ENCODE results near the gene SNX25. TPM values are rescaled to one million over a fixed set of nuclear protein-coding genes. Genes with fewer than 3 reads are reported as not detected.

Gene SNX25
- total RNA-seq, 2 donors from 2014 or later = 13.3 to 30.6 TPM

DNA sequence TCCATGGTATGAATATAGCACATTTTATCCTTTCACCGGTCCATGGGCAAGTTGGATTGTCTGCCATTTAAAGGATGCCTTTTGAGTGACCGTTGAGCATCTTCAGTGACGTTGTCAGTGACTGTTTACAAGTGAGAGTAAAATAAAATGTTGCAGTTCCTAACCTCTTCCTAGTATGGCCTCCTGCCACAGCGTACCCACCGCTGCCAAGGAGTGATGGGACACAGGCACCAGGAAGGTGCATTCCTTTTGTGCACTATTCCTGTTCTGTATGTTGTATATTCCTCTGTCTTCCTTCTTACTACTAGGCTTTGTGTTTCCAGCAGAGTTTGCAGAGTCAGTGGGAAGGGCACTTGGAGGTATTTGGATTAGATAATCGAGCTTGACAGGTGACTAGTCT is 61.5 kb downstream of the SNX25 start:
- Histone ChIP-seq H3K9me3 (no peaks in the 10 kb centered on the region), H3K27ac (no peak overlapping the region), H3K9ac (ENCODE audit: low read depth in 2 of 2, low read length in 2 of 2) (no peak overlapping the region), H3K27me3 (no peaks in the 10 kb centered on the region), H3K4me3 (no peak overlapping the region), H3K4me1 (no peaks in the 10 kb centered on the region), H3K36me3 (no peaks in the 10 kb centered on the region)
- TF ChIP-seq, protein P1, sequence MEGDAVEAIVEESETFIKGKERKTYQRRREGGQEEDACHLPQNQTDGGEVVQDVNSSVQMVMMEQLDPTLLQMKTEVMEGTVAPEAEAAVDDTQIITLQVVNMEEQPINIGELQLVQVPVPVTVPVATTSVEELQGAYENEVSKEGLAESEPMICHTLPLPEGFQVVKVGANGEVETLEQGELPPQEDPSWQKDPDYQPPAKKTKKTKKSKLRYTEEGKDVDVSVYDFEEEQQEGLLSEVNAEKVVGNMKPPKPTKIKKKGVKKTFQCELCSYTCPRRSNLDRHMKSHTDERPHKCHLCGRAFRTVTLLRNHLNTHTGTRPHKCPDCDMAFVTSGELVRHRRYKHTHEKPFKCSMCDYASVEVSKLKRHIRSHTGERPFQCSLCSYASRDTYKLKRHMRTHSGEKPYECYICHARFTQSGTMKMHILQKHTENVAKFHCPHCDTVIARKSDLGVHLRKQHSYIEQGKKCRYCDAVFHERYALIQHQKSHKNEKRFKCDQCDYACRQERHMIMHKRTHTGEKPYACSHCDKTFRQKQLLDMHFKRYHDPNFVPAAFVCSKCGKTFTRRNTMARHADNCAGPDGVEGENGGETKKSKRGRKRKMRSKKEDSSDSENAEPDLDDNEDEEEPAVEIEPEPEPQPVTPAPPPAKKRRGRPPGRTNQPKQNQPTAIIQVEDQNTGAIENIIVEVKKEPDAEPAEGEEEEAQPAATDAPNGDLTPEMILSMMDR (IDR thresholded peaks at IDR 0.05) = no peak
- DNase-seq = no peak
- intact Hi-C loops (cut with DNase I) = no loop called here

DNA sequence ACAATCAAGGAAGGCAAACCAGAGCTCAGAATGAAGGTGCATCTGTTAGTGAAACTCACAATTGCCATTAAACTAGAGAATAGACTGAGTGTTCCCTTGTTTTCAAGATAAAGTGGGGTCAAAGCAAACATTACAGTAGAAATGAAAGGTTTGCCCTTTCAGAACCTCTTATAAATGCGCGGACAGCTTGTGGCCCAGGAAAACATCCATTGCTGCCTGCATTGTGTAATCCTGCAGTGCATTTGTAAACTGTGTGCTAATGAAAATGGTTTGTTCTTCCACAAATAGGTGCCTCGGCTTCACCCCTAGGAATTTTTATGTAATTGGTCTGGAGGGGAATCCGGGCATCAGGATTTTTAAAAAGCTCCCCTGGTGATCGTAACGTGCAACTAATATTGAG is 62.8 kb downstream of the SNX25 start:
- TF ChIP-seq, protein P1 (IDR thresholded peaks at IDR 0.05) = no peak
- intact Hi-C loops (cut with DNase I) = no loop called here
- Histone ChIP-seq H3K36me3 (no peaks in the 10 kb centered on the region), H3K9me3 (no peaks in the 10 kb centered on the region), H3K27ac (no peak overlapping the region), H3K9ac (ENCODE audit: low read depth in 2 of 2, low read length in 2 of 2) (no peak overlapping the region), H3K4me1 (no peaks in the 10 kb centered on the region), H3K4me3 (no peak overlapping the region), H3K27me3 (no peaks in the 10 kb centered on the region)
- no peak for DNase-seq

DNA sequence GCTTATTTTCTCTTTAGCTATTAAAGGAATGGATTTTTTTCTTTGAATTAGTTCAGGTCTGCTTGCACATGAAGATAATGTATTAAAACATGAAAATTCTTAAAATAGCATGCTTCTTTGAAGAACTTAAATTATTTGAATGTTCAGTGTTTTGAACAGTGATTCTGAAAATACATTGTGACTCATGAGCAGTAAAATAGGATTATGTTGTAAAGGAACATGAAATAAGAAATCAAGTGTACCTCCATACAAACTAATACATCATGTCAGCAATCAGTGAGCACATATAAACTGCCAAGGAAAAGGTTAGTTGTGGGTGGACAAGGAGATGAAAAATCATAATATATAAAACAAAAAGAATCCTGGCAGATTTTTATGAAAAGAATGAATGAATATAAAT is 66.1 kb downstream of the SNX25 start:
- no peaks in the 10 kb centered on the region for H3K27me3 ChIP-seq
- no peak overlapping the region for H3K4me3 ChIP-seq
- H3K27ac ChIP-seq = no peak overlapping the region
- no peaks in the 10 kb centered on the region for H3K9me3 ChIP-seq
- H3K36me3 ChIP-seq = no peaks in the 10 kb centered on the region
- H3K9ac ChIP-seq (ENCODE audit: low read depth in 2 of 2, low read length in 2 of 2) = no peak overlapping the region
- no peak for DNase-seq
- H3K4me1 ChIP-seq = no peaks in the 10 kb centered on the region
- intact Hi-C loops (cut with DNase I) = no loop called here
- TF ChIP-seq, protein P1 (IDR thresholded peaks at IDR 0.05) = no peak

DNA sequence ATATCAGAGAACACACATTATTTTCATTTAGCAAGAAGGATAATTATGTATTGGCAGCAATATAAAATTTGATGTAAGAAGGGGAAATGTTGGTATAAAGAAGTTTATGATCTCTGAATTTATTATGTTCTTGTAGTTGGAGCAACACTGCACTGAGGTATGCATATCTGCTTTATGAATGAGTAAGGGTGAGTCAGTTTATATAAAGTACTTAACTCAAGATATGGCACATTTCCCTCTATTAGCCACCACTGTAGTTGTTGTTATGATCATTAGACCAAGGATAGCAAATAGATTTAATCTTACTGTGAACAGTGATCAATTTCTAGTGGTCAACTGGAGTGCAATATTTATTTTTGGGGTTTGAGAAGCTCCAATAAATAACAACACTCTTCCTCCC is 66.6 kb downstream of the SNX25 start:
- H3K27ac ChIP-seq = no peak overlapping the region
- H3K27me3 ChIP-seq = no peaks in the 10 kb centered on the region
- no peaks in the 10 kb centered on the region for H3K36me3 ChIP-seq
- no peaks in the 10 kb centered on the region for H3K4me1 ChIP-seq
- H3K4me3 ChIP-seq = no peak overlapping the region
- no peak overlapping the region for H3K9ac ChIP-seq (ENCODE audit: low read depth in 2 of 2, low read length in 2 of 2)
- H3K9me3 ChIP-seq = no peaks in the 10 kb centered on the region
- TF ChIP-seq, protein P1 (IDR thresholded peaks at IDR 0.05) = no peak
- intact Hi-C loops (cut with DNase I) = no loop called here
- DNase-seq = no peak

DNA sequence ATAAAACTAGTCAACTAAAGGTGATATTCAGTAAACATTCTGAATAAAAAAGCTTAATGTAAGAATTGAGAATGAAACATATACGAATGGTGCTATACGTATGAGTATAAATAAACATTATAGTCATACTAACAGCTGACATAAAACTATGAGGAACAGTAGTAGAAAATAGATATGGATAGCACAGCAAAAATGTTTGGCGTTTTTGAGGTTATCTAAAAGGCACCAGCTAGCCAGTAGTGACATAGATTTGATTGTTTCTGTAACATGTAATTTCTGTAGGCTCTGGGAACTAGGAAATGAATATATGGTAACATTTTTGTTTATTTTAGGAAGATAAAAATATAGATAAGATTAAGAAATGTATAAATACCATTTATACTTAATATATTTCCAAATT is 69.3 kb downstream of the SNX25 start:
- Histone ChIP-seq H3K4me1 (no peaks in the 10 kb centered on the region), H3K9me3 (no peaks in the 10 kb centered on the region), H3K9ac (ENCODE audit: low read depth in 2 of 2, low read length in 2 of 2) (no peak overlapping the region), H3K27me3 (no peaks in the 10 kb centered on the region), H3K36me3 (no peaks in the 10 kb centered on the region), H3K27ac (no peak overlapping the region), H3K4me3 (no peak overlapping the region)
- no peak for DNase-seq
- intact Hi-C loops (cut with DNase I) = no loop called here
- TF ChIP-seq, protein P1 (IDR thresholded peaks at IDR 0.05) = no peak

DNA sequence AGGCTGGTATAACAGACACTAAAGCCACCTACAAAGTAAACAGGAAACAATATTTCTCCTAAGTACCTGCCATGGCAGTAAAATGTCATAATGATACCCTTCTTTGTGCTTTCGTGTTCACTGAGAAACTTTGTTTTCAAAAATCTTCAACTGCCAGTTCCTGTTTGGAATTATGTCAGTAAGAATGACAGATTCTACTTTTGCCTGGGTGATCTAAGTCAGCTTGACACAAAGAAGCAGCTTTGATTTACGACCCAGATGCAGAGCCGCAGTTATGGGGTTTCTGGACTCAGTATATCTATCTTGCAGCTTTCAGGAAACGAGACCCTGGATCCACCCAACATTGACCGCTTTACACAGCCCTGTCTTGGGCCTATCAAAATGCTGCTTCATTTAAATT is 71.2 kb downstream of the SNX25 start:
- Histone ChIP-seq H3K4me1 (no peaks in the 10 kb centered on the region), H3K27me3 (no peaks in the 10 kb centered on the region), H3K27ac (peak overlapping the region; percentile 62), H3K4me3 (no peak overlapping the region), H3K36me3 (no peaks in the 10 kb centered on the region), H3K9me3 (no peaks in the 10 kb centered on the region), H3K9ac (ENCODE audit: low read depth in 2 of 2, low read length in 2 of 2) (no peak overlapping the region)
- TF ChIP-seq, protein P1 (IDR thresholded peaks at IDR 0.05) = no peak
- DNase-seq = no peak
- intact Hi-C loops (cut with DNase I) = no loop called here

Data from colonic mucosa (tissue), 4 donors.